Mononuclear cell (primary cell): ENCODE measurements around the gene MYL2. TPM values are rescaled to one million over a fixed set of nuclear protein-coding genes. Genes with fewer than 3 reads are reported as not detected.

Experiments used
- H3K27me3 ChIP-seq: 2 replicates; pipeline ENCODE4 v1.6.0; 2011; ENCODE audit warnings: low read length, control low read depth; ENCODE audit not compliant: insufficient read depth
- H3K4me1 ChIP-seq: 2 replicates; pipeline ENCODE4 v1.5.1; 2011; ENCODE audit warnings: mild to moderate bottlenecking, low read length, control low read depth; ENCODE audit not compliant: insufficient read depth
- H3K4me3 ChIP-seq: 2 replicates; pipeline ENCODE4 v1.5.1; 2011; ENCODE audit warnings: mild to moderate bottlenecking, low read length, moderate library complexity
- H3K9me3 ChIP-seq: 2 replicates; pipeline ENCODE4 v1.5.1; 2011; ENCODE audit warnings: low read depth, mild to moderate bottlenecking, control low read depth, low read length
- total RNA-seq: library from RNA; depleted of rRNA; stranded (reverse); fragments of >200 nt; gene quantifications from one replicate; pipeline ENCODE4 v1.2.3, GENCODE V29; 2012

The MYL2 gene
- total RNA-seq, 1 donor = not detected

- Histone ChIP-seq H3K4me3 (no peak overlapping the region), H3K27me3 (peaks cover 3% of the 10 kb centered on the region), H3K9me3 (no peaks in the 10 kb centered on the region), H3K4me1 (peaks cover 9% of the 10 kb centered on the region)
Measured at GRCh38 chr12:110935588-110935987, 15.2 kb upstream of the MYL2 start.

GRCh38 chr12:110934093-110934852 lies 13.9 kb upstream of the MYL2 start:
- Histone ChIP-seq H3K27me3 (peaks cover 3% of the 10 kb centered on the region), H3K9me3 (no peaks in the 10 kb centered on the region), H3K4me1 (peaks cover 9% of the 10 kb centered on the region), H3K4me3 (no peak overlapping the region)

GRCh38 chr12:110933326-110933974 lies 13.1 kb upstream of the MYL2 start:
- H3K4me3 ChIP-seq = no peak overlapping the region
- peaks cover 3% of the 10 kb centered on the region for H3K27me3 ChIP-seq
- peaks cover 9% of the 10 kb centered on the region for H3K4me1 ChIP-seq
- H3K9me3 ChIP-seq = no peaks in the 10 kb centered on the region

- H3K27me3 ChIP-seq = peaks cover 3% of the 10 kb centered on the region
- H3K4me3 ChIP-seq = no peak overlapping the region
- peaks cover 5% of the 10 kb centered on the region for H3K4me1 ChIP-seq
- no peaks in the 10 kb centered on the region for H3K9me3 ChIP-seq
Measured at GRCh38 chr12:110932046-110932445, 11.7 kb upstream of the MYL2 start.

- Histone ChIP-seq H3K4me3 (no peak overlapping the region), H3K27me3 (peaks cover 1% of the 10 kb centered on the region), H3K4me1 (no peaks in the 10 kb centered on the region), H3K9me3 (no peaks in the 10 kb centered on the region)
Measured at GRCh38 chr12:110931315-110931728, 10.9 kb upstream of the MYL2 start.

GRCh38 chr12:110930348-110931314 lies 10.3 kb upstream of the MYL2 start:
- Histone ChIP-seq H3K4me3 (no peak overlapping the region), H3K9me3 (no peaks in the 10 kb centered on the region), H3K4me1 (no peaks in the 10 kb centered on the region), H3K27me3 (no peaks in the 10 kb centered on the region)

GRCh38 chr12:110929818-110930217 lies 9.4 kb upstream of the MYL2 start:
- Histone ChIP-seq H3K27me3 (no peaks in the 10 kb centered on the region), H3K9me3 (no peaks in the 10 kb centered on the region), H3K4me1 (no peaks in the 10 kb centered on the region), H3K4me3 (no peak overlapping the region)

GRCh38 chr12:110928700-110929099 lies 8.3 kb upstream of the MYL2 start:
- Histone ChIP-seq H3K27me3 (no peaks in the 10 kb centered on the region), H3K9me3 (no peaks in the 10 kb centered on the region), H3K4me3 (no peak overlapping the region), H3K4me1 (no peaks in the 10 kb centered on the region)

- Histone ChIP-seq H3K27me3 (no peaks in the 10 kb centered on the region), H3K4me1 (no peaks in the 10 kb centered on the region), H3K4me3 (no peak overlapping the region), H3K9me3 (no peaks in the 10 kb centered on the region)
Measured at GRCh38 chr12:110927546-110927945, 7.2 kb upstream of the MYL2 start.

- H3K27me3 ChIP-seq = no peaks in the 10 kb centered on the region
Measured at GRCh38 chr12:110923692-110924334, 3.4 kb upstream of the MYL2 start.

GRCh38 chr12:110923192-110923591 lies 2.8 kb upstream of the MYL2 start:
- H3K27me3 ChIP-seq = no peaks in the 10 kb centered on the region
- no peaks in the 10 kb centered on the region for H3K4me1 ChIP-seq
- H3K9me3 ChIP-seq = no peaks in the 10 kb centered on the region
- no peak overlapping the region for H3K4me3 ChIP-seq

More at GRCh38 chr12:110923692-110924334, 3.4 kb upstream of the MYL2 start:
- H3K4me3 ChIP-seq = no peak overlapping the region
- no peaks in the 10 kb centered on the region for H3K9me3 ChIP-seq
- H3K4me1 ChIP-seq = no peaks in the 10 kb centered on the region

GRCh38 chr12:110922652-110923051 lies 2.3 kb upstream of the MYL2 start:
- no peaks in the 10 kb centered on the region for H3K27me3 ChIP-seq
- H3K9me3 ChIP-seq = no peaks in the 10 kb centered on the region
- H3K4me3 ChIP-seq = no peak overlapping the region
- H3K4me1 ChIP-seq = no peaks in the 10 kb centered on the region

GRCh38 chr12:110921262-110921661 lies 883 bp upstream of the MYL2 start:
- no peak overlapping the region for H3K4me3 ChIP-seq
- no peaks in the 10 kb centered on the region for H3K4me1 ChIP-seq
- H3K27me3 ChIP-seq = no peaks in the 10 kb centered on the region
- H3K9me3 ChIP-seq = no peaks in the 10 kb centered on the region

- Histone ChIP-seq H3K27me3 (no peaks in the 10 kb centered on the region), H3K4me3 (no peak overlapping the region), H3K9me3 (no peaks in the 10 kb centered on the region), H3K4me1 (no peaks in the 10 kb centered on the region)
Measured at GRCh38 chr12:110919720-110920119, 659 bp downstream of the MYL2 start.
